Mucosa of descending colon (tissue), 3 donors: Measurements from ENCODE around the gene PLEKHA5. TPM values are rescaled to one million over a fixed set of nuclear protein-coding genes. Genes with fewer than 3 reads are reported as not detected.

Experiments
- ATAC-seq: fragments of 200-7000 bp; cut with Tn5 transposase; one replicate; pipeline ENCODE4 v1.9.1; 2020; ENCODE audit warnings: mild to moderate bottlenecking, moderate library complexity
- DNase-seq, 3 donors: peaks; one replicate each; pipeline ENCODE4 v3.0.0-alpha.2; 2020
- H3K36me3 ChIP-seq: fragments of 200-600 bp; one replicate; pipeline ENCODE4 v1.8.0; 2021; ENCODE audit warnings: low read depth, mild to moderate bottlenecking
- H3K4me1 ChIP-seq: fragments of 200-600 bp; one replicate; pipeline ENCODE4 v1.8.0; 2021; ENCODE audit warnings: low read depth, mild to moderate bottlenecking
- H3K4me3 ChIP-seq: fragments of 200-600 bp; one replicate; pipeline ENCODE4 v1.8.0; 2021; ENCODE audit warnings: mild to moderate bottlenecking
- H3K9me3 ChIP-seq: fragments of 200-600 bp; one replicate; pipeline ENCODE4 v1.8.0; 2021; ENCODE audit warnings: mild to moderate bottlenecking
- CTCF ChIP-seq: fragments of 200-600 bp; IDR thresholded peaks from one replicate; pipeline ENCODE4 v1.8.0; 2022; ENCODE audit warnings: antibody characterized with exemption, mild to moderate bottlenecking
- intact Hi-C, 2 donors: fragments of 100-400 bp; cut with DNase I in 1 of 2; cut with micrococcal nuclease in 1 of 2; formaldehyde crosslinking; loops; one replicate each; pipeline versions ENCODE4 v1.11.0 to v1.11.1; 2022; cut with DNase I, micrococcal nuclease
- total RNA-seq, 3 donors: library from RNA; stranded (reverse); fragmentation: NEBNext Ultra II Directional in 2 of 3; extraction: Animal tissue kit (Norgen Biotek cat#: 25700) in 2 of 3; gene quantifications; one replicate each; pipeline versions ENCODE4 v1.2.1 to v1.2.4, GENCODE V29; 2021 to 2023
- donor health status: DM: no; HTN: no; CAD: no; lungs with moderate emphysema.
- donor health status: DM: no; HTN: no; CAD: no.
- donor health status: DM: no; HTN: yes; CAD: no.

Gene PLEKHA5
- total RNA-seq, 3 donors from 2014 or later = 29.6 to 47.9 (median 36.5) TPM

- Histone ChIP-seq H3K4me3 (no peak overlapping the region), H3K4me1 (no peaks in the 10 kb centered on the region), H3K9me3 (no peaks in the 10 kb centered on the region), H3K36me3 (no peaks in the 10 kb centered on the region)
- no peak for DNase-seq
- no peak for ATAC-seq
- TF ChIP-seq CTCF = no peak
- intact Hi-C loops = no loop called here
Measured at GRCh38 chr12:19242581-19242980, 113.0 kb downstream of the PLEKHA5 start.

DNA sequence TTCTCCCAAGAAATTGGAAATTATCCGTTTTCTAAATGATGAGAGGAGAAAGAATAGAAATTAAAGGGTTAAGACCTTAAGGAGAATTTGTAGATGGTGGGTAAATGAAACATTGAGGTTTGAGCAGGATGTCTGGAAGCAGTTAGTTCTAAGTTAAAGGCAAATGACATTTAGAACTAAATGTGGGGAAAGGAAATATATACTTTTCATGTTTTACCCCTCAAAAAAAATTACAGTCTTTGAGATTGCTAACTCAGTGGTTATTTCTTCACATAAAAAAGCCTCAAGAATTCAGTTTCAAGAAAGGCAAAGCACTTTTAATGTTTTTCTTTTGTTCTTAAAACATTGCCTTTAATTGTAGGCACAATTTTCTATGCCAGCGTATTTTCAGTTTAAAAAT is 114.0 kb downstream of the PLEKHA5 start:
- H3K4me1 ChIP-seq = no peaks in the 10 kb centered on the region
- no peak overlapping the region for H3K4me3 ChIP-seq
- H3K9me3 ChIP-seq = no peaks in the 10 kb centered on the region
- ATAC-seq (no peak), DNase-seq (no peak)
- no peaks in the 10 kb centered on the region for H3K36me3 ChIP-seq
- TF ChIP-seq CTCF = no peak
- intact Hi-C loops = no loop called here

DNA sequence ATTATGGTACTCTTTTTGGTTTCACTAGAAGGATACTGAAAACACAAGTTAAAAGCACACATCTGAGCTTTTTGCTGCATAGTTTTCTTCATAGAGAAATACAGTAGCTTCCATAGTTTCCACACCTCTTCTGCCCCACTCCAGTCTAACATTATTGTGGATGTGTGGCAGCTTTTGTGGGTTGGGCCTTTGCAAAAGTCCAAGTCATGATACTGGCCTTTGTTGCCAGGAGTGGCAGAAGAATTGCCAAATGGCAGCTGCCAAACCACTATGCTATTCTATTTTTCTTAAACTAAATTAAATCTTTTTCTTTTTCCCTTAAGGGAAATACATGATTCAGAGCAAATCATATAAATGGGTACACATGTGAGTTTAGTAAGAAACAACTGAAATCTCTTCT is 114.8 kb downstream of the PLEKHA5 start:
- H3K9me3 ChIP-seq = no peaks in the 10 kb centered on the region
- no peak for TF ChIP-seq CTCF
- no peak overlapping the region for H3K4me3 ChIP-seq
- intact Hi-C loops = no loop called here
- no peaks in the 10 kb centered on the region for H3K36me3 ChIP-seq
- DNase-seq = no peak
- no peak for ATAC-seq
- no peaks in the 10 kb centered on the region for H3K4me1 ChIP-seq

DNA sequence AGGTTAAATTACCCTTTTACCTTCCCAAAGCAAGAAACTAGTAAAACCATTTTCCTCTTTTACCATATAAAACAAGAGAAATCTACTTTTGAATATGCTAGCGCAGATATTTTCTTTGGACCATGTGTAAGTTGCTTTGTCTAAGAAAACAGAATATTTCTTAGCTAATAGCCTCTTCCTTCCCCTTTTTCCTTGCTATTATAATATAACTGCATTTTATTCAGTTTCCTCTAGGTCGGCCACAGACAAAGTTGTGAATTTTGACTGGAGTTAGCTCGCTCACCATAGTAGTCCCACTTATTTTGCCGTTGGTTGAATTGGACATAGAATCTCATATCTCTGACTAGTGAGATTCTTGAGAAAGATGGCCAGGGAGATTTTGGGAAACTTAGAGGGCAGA is 115.6 kb downstream of the PLEKHA5 start:
- intact Hi-C loops = no loop called here
- TF ChIP-seq CTCF = no peak
- no peaks in the 10 kb centered on the region for H3K36me3 ChIP-seq
- DNase-seq (no peak), ATAC-seq (no peak)
- no peak overlapping the region for H3K4me3 ChIP-seq
- H3K9me3 ChIP-seq = no peaks in the 10 kb centered on the region
- no peaks in the 10 kb centered on the region for H3K4me1 ChIP-seq

DNA sequence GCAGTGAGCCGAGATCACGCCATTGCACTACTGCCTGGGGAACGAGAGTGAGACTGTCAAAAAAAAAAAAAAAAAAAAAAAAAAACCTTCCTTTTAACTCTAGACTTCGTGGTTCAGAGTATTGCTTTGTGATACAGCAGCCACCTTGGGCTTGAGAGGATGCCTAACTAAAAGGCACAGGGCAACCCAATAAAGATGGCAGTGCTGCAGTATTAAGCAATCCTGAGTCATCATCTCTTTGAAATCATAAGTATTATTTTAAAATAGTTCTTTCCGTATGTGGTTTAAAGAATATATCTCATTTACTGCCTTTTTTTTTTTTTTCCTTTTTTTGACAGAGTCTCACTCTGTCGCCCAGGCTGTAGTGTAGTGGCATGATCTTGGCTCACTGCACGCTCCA is 116.1 kb downstream of the PLEKHA5 start:
- Histone ChIP-seq H3K36me3 (no peaks in the 10 kb centered on the region), H3K4me3 (no peak overlapping the region), H3K4me1 (no peaks in the 10 kb centered on the region), H3K9me3 (no peaks in the 10 kb centered on the region)
- intact Hi-C loops = no loop called here
- ATAC-seq (no peak), DNase-seq (no peak)
- no peak for TF ChIP-seq CTCF

DNA sequence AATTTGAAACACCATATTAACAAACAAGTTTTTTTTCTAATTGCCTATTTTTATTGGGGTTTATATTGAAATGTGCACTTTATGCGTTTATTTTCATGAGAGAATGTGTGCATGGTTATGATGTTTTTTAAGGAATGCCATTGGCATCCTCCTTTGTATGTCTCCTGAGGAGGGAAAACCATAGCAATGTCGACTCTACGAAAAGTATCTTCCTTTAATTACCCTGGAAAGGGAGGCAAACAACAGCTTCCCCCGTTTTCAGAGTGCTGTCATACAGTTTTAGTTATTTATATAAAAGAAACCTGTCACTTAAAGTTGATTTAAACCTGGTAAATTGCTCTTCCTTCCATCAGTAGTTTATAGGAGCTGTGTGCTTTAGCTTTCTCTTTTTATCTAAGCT is 117.4 kb downstream of the PLEKHA5 start:
- ATAC-seq (no peak), DNase-seq (no peak)
- TF ChIP-seq CTCF = no peak
- Histone ChIP-seq H3K9me3 (no peaks in the 10 kb centered on the region), H3K36me3 (no peaks in the 10 kb centered on the region), H3K4me3 (no peak overlapping the region), H3K4me1 (no peaks in the 10 kb centered on the region)
- intact Hi-C loops = no loop called here
